Stimulated activated memory B cell treated with anti-CD40 and anti-IgM and Interleukin-4, amounts not matched to agents 10 μg/mL and 1 μg/mL and 100 μg/mL, for 72 hours (primary cell): ENCODE data around the gene NFASC.

ENCODE experiments used
- ATAC-seq: fragments of 150-1000 bp; cut with Tn5 transposase; 2 replicates; pipeline ENCODE4 v1.10.0; 2021
- H3K27ac Mint-ChIP-seq: one replicate; pipeline ENCODE4 v1.8.0; 2022; ENCODE audit warnings: mild to moderate bottlenecking, mixed read lengths
- H3K27me3 Mint-ChIP-seq: one replicate; pipeline ENCODE4 v1.8.0; 2022; ENCODE audit warnings: mixed read lengths
- H3K36me3 Mint-ChIP-seq: one replicate; pipeline ENCODE4 v1.8.0; 2022; ENCODE audit warnings: mixed read lengths
- H3K4me1 Mint-ChIP-seq: one replicate; pipeline ENCODE4 v1.8.0; 2022; ENCODE audit warnings: mixed read lengths
- H3K4me3 Mint-ChIP-seq: one replicate; pipeline ENCODE4 v1.8.0; 2022; ENCODE audit warnings: mild to moderate bottlenecking, moderate library complexity, mixed read lengths
- H3K9me3 Mint-ChIP-seq: one replicate; pipeline ENCODE4 v1.8.0; 2022; ENCODE audit warnings: mixed read lengths

Gene NFASC

GRCh38 chr1:204870160-204870912 lies at the start of gene NFASC:
TSS of gene NFASC (plus strand) at chr1:204870862. CDS start at chr1:204944316, 73,454 bp downstream.
- Mint-ChIP-seq H3K27ac (no peak within 1 kb of the TSS), H3K4me3 (no peak within 1 kb of the TSS), H3K27me3 (peaks cover 31% of the 10 kb centered on the region), H3K36me3 (no peaks in the 10 kb centered on the region), H3K4me1 (no peaks in the 10 kb centered on the region), H3K9me3 (no peaks in the 10 kb centered on the region)
- no peak for ATAC-seq

- no peaks in the 10 kb centered on the region for H3K9me3 Mint-ChIP-seq
- no peaks in the 10 kb centered on the region for H3K4me1 Mint-ChIP-seq
- peaks cover 3% of the 10 kb centered on the region for H3K27me3 Mint-ChIP-seq
- H3K36me3 Mint-ChIP-seq: no peaks in the 10 kb centered on the region
- no peak overlapping the region for H3K4me3 Mint-ChIP-seq
- ATAC-seq: no peak
- no peak overlapping the region for H3K27ac Mint-ChIP-seq
Measured at GRCh38 chr1:204821476-204821875, 49.2 kb upstream of the NFASC start.

- no peaks in the 10 kb centered on the region for H3K9me3 Mint-ChIP-seq
- no peaks in the 10 kb centered on the region for H3K4me1 Mint-ChIP-seq
- no peak overlapping the region for H3K4me3 Mint-ChIP-seq
- no peaks in the 10 kb centered on the region for H3K36me3 Mint-ChIP-seq
- H3K27me3 Mint-ChIP-seq: peaks cover 8% of the 10 kb centered on the region
- no peak for ATAC-seq
- H3K27ac Mint-ChIP-seq: no peak overlapping the region
Measured at GRCh38 chr1:204821924-204822323, 48.7 kb upstream of the NFASC start.

GRCh38 chr1:204826970-204827369 lies 43.7 kb upstream of the NFASC start:
- H3K27me3 Mint-ChIP-seq: peaks cover 45% of the 10 kb centered on the region
- ATAC-seq: no peak
- peaks cover 9% of the 10 kb centered on the region for H3K4me1 Mint-ChIP-seq
- no peak overlapping the region for H3K27ac Mint-ChIP-seq
- no peaks in the 10 kb centered on the region for H3K9me3 Mint-ChIP-seq
- no peak overlapping the region for H3K4me3 Mint-ChIP-seq
- no peaks in the 10 kb centered on the region for H3K36me3 Mint-ChIP-seq

- peak; percentile 82 for ATAC-seq
- Mint-ChIP-seq H3K27me3 (peaks cover 52% of the 10 kb centered on the region), H3K4me3 (peak overlapping the region; percentile 62), H3K36me3 (no peaks in the 10 kb centered on the region), H3K9me3 (no peaks in the 10 kb centered on the region), H3K27ac (no peak overlapping the region), H3K4me1 (peaks cover 9% of the 10 kb centered on the region)
Measured at GRCh38 chr1:204828352-204828850, 42.3 kb upstream of the NFASC start.

GRCh38 chr1:204829133-204829825 lies 41.4 kb upstream of the NFASC start:
- no peaks in the 10 kb centered on the region for H3K9me3 Mint-ChIP-seq
- H3K4me1 Mint-ChIP-seq: peaks cover 9% of the 10 kb centered on the region
- peak overlapping the region; percentile 78 for H3K4me3 Mint-ChIP-seq
- H3K27me3 Mint-ChIP-seq: peaks cover 52% of the 10 kb centered on the region
- no peak overlapping the region for H3K27ac Mint-ChIP-seq
- no peak for ATAC-seq
- H3K36me3 Mint-ChIP-seq: no peaks in the 10 kb centered on the region

GRCh38 chr1:204830747-204831146 lies 39.9 kb upstream of the NFASC start:
- Mint-ChIP-seq H3K4me3 (no peak overlapping the region), H3K36me3 (no peaks in the 10 kb centered on the region), H3K4me1 (peaks cover 9% of the 10 kb centered on the region), H3K27me3 (peaks cover 58% of the 10 kb centered on the region), H3K9me3 (no peaks in the 10 kb centered on the region), H3K27ac (no peak overlapping the region)
- no peak for ATAC-seq

GRCh38 chr1:204831186-204831585 lies 39.5 kb upstream of the NFASC start:
- no peak for ATAC-seq
- H3K4me3 Mint-ChIP-seq: no peak overlapping the region
- no peaks in the 10 kb centered on the region for H3K9me3 Mint-ChIP-seq
- H3K36me3 Mint-ChIP-seq: no peaks in the 10 kb centered on the region
- H3K27me3 Mint-ChIP-seq: peaks cover 62% of the 10 kb centered on the region
- H3K4me1 Mint-ChIP-seq: peaks cover 9% of the 10 kb centered on the region
- H3K27ac Mint-ChIP-seq: no peak overlapping the region

- no peaks in the 10 kb centered on the region for H3K36me3 Mint-ChIP-seq
- no peak overlapping the region for H3K4me3 Mint-ChIP-seq
- H3K4me1 Mint-ChIP-seq: peaks cover 2% of the 10 kb centered on the region
- H3K9me3 Mint-ChIP-seq: no peaks in the 10 kb centered on the region
- H3K27me3 Mint-ChIP-seq: peaks cover 58% of the 10 kb centered on the region
- no peak for ATAC-seq
- H3K27ac Mint-ChIP-seq: no peak overlapping the region
Measured at GRCh38 chr1:204834336-204834735, 36.3 kb upstream of the NFASC start.

GRCh38 chr1:204834752-204835151 lies 35.9 kb upstream of the NFASC start:
- Mint-ChIP-seq H3K27me3 (peaks cover 54% of the 10 kb centered on the region), H3K4me3 (no peak overlapping the region), H3K9me3 (no peaks in the 10 kb centered on the region), H3K36me3 (no peaks in the 10 kb centered on the region), H3K4me1 (no peaks in the 10 kb centered on the region), H3K27ac (no peak overlapping the region)
- no peak for ATAC-seq

GRCh38 chr1:204835737-204836136 lies 34.9 kb upstream of the NFASC start:
- Mint-ChIP-seq H3K27ac (no peak overlapping the region), H3K4me3 (no peak overlapping the region), H3K9me3 (no peaks in the 10 kb centered on the region), H3K4me1 (no peaks in the 10 kb centered on the region), H3K27me3 (peaks cover 44% of the 10 kb centered on the region), H3K36me3 (no peaks in the 10 kb centered on the region)
- ATAC-seq: no peak

GRCh38 chr1:204836856-204837255 lies 33.8 kb upstream of the NFASC start:
- no peak overlapping the region for H3K27ac Mint-ChIP-seq
- ATAC-seq: no peak
- H3K36me3 Mint-ChIP-seq: no peaks in the 10 kb centered on the region
- peaks cover 33% of the 10 kb centered on the region for H3K27me3 Mint-ChIP-seq
- H3K4me3 Mint-ChIP-seq: no peak overlapping the region
- no peaks in the 10 kb centered on the region for H3K9me3 Mint-ChIP-seq
- H3K4me1 Mint-ChIP-seq: peaks cover 9% of the 10 kb centered on the region

GRCh38 chr1:204837440-204838084 lies 33.1 kb upstream of the NFASC start:
- no peaks in the 10 kb centered on the region for H3K9me3 Mint-ChIP-seq
- peaks cover 16% of the 10 kb centered on the region for H3K4me1 Mint-ChIP-seq
- no peaks in the 10 kb centered on the region for H3K36me3 Mint-ChIP-seq
- no peak overlapping the region for H3K27ac Mint-ChIP-seq
- peaks cover 26% of the 10 kb centered on the region for H3K27me3 Mint-ChIP-seq
- no peak overlapping the region for H3K4me3 Mint-ChIP-seq
- no peak for ATAC-seq

GRCh38 chr1:204841316-204841715 lies 29.3 kb upstream of the NFASC start:
- Mint-ChIP-seq H3K36me3 (no peaks in the 10 kb centered on the region), H3K9me3 (no peaks in the 10 kb centered on the region), H3K27ac (peak overlapping the region; percentile 18), H3K27me3 (peaks cover 13% of the 10 kb centered on the region), H3K4me1 (peaks cover 19% of the 10 kb centered on the region), H3K4me3 (no peak overlapping the region)
- peak; percentile 39 for ATAC-seq

GRCh38 chr1:204841798-204842197 lies 28.9 kb upstream of the NFASC start:
- ATAC-seq: peak; percentile 72
- Mint-ChIP-seq H3K4me1 (peaks cover 19% of the 10 kb centered on the region), H3K27ac (peak overlapping the region; percentile 18), H3K36me3 (no peaks in the 10 kb centered on the region), H3K4me3 (no peak overlapping the region), H3K27me3 (peaks cover 10% of the 10 kb centered on the region), H3K9me3 (no peaks in the 10 kb centered on the region)
